Esophagus squamous epithelium (tissue), 4 donors: ENCODE data around the gene CERS3.

Source experiments
- POLR2A ChIP-seq, 4 donors: fragments of 450-650 bp; IDR thresholded peaks; one replicate each; pipeline ENCODE4 v1.6.1; 2017; ENCODE audit warnings: antibody characterized with exemption in 4 of 4, mild to moderate bottlenecking in 4 of 4, moderate library complexity in 3 of 4
- TF ChIP-seq, protein P1 (sequence below), 6 experiments: fragments of 450-650 bp in 4 of 6; fragments of 200-600 bp in 2 of 6; sonication (generic) in 2 of 6; IDR thresholded peaks; one replicate each; pipeline ENCODE4 v1.5.1; 2016 to 2019; ENCODE audit warnings: antibody characterized with exemption in 6 of 6, mild to moderate bottlenecking in 4 of 6, moderate library complexity in 4 of 6

GRCh38 chr15:100566850-100567628 lies 38.3 kb upstream of the CERS3 start:
- TF ChIP-seq, protein P1, sequence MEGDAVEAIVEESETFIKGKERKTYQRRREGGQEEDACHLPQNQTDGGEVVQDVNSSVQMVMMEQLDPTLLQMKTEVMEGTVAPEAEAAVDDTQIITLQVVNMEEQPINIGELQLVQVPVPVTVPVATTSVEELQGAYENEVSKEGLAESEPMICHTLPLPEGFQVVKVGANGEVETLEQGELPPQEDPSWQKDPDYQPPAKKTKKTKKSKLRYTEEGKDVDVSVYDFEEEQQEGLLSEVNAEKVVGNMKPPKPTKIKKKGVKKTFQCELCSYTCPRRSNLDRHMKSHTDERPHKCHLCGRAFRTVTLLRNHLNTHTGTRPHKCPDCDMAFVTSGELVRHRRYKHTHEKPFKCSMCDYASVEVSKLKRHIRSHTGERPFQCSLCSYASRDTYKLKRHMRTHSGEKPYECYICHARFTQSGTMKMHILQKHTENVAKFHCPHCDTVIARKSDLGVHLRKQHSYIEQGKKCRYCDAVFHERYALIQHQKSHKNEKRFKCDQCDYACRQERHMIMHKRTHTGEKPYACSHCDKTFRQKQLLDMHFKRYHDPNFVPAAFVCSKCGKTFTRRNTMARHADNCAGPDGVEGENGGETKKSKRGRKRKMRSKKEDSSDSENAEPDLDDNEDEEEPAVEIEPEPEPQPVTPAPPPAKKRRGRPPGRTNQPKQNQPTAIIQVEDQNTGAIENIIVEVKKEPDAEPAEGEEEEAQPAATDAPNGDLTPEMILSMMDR (IDR thresholded peaks at IDR 0.05) = no peak
- TF ChIP-seq POLR2A (IDR thresholded peaks at IDR 0.05) = no peak
